Activated naive CD4-positive, alpha-beta T cell treated with anti-CD3 and anti-CD28 coated beads, Interleukin-2, amount 50 U/mL, for 72 hours (primary cell): ENCODE data around the gene CPEB4. TPM values are rescaled to one million over a fixed set of nuclear protein-coding genes. Genes with fewer than 3 reads are reported as not detected.

Experiments
- ATAC-seq, 2 donors: fragments of 150-1000 bp; cut with Tn5 transposase; 2 replicates each; pipeline ENCODE4 v1.10.0; 2021; ENCODE audit warnings: mild to moderate bottlenecking in 2 of 2, moderate library complexity in 2 of 2
- DNase-seq, 2 donors: peaks; one replicate each; pipeline ENCODE4 v3.0.0; 2021 to 2022; ENCODE audit warnings: low spot score in 2 of 2
- H3K27ac Mint-ChIP-seq, 2 donors: one replicate each; pipeline ENCODE4 v1.8.0; 2022; ENCODE audit warnings: mild to moderate bottlenecking in 2 of 2, mixed read lengths in 2 of 2
- H3K36me3 Mint-ChIP-seq, 2 donors: one replicate each; pipeline ENCODE4 v1.8.0; 2022; ENCODE audit warnings: mixed read lengths in 2 of 2
- H3K9me3 Mint-ChIP-seq, 2 donors: one replicate each; pipeline ENCODE4 v1.8.0; 2022; ENCODE audit warnings: mixed read lengths in 2 of 2
- total RNA-seq, 2 donors: library from RNA; stranded (reverse); gene quantifications; one replicate each; pipeline ENCODE4 v1.2.3, GENCODE V29; 2022

The CPEB4 gene
- total RNA-seq, 2 donors from 2014 or later: 11.8 to 25.0 TPM

GRCh38 chr5:173855995-173856656, 32.0 kb upstream of the CPEB4 start:
- Mint-ChIP-seq H3K9me3 (peaks cover 0 to 4% of the 10 kb centered on the region in 2 donors), H3K27ac (no peak overlapping the region), H3K36me3 (no peaks in the 10 kb centered on the region)
- ATAC-seq: no peak
- no peak for DNase-seq

DNA sequence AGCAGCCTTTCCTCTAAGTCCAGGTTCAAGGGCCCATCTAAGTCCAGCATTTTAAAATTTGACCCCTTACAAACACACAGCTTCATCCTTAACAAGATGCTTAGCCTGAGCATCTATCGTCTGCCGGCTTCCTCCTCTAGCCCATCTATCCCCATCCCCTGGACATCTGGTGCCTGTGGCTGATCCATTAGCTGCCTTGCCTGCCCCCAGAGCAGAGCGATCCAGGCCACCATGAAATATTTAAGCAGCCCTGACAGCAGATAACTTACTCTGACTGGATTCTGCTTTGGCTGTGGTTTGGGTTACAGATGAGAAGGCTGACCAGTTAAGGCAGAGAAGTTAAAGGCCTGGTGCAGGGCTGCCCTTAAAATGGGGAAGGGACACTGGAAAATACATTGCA, 30.9 kb upstream of the CPEB4 start:
- DNase-seq: no peak
- H3K27ac Mint-ChIP-seq: no peak overlapping the region

DNA sequence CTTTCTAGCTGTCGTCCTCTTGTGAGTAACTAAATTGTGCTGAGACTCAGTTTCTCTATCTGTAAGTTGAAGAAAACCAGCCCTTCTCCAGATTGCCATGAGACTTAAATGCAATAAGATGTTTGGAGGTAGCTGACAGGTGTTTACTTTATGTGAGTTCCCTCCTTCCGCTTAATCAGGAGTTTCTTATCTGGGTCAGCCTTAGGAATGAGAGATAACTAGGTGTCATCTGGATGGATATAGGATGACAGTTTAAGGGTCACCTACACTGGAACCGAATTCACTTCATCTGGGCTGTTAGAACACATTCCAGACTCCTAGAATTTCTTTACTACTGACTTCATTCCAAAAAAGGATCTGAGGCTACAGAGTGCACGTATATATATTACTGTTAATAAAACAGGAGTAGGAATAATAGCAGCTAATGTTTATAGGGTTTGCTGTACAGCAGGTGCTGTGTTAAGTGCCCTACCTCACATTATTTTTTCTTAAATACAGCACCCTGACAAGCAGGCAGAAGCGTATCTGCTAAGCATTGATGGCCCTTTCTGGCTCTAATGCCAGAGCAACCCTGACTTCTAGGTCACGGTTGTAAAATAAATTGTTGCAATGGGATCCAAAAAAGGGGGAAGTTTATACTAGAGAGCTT, 30.0 kb upstream of the CPEB4 start:
- DNase-seq (no peak), ATAC-seq (no peak)
- Mint-ChIP-seq H3K27ac (no peak overlapping the region), H3K9me3 (peaks cover 0 to 4% of the 10 kb centered on the region in 2 donors), H3K36me3 (no peaks in the 10 kb centered on the region)

More for the DNA sequence above, 30.9 kb upstream of the CPEB4 start:
- peaks cover 0 to 4% of the 10 kb centered on the region in 2 donors for H3K9me3 Mint-ChIP-seq
- ATAC-seq: no peak
- H3K36me3 Mint-ChIP-seq: no peaks in the 10 kb centered on the region

GRCh38 chr5:173858670-173859407, 29.3 kb upstream of the CPEB4 start:
- no peak for ATAC-seq
- H3K9me3 Mint-ChIP-seq: peaks cover 0 to 4% of the 10 kb centered on the region in 2 donors
- DNase-seq: no peak

GRCh38 chr5:173859408-173860159, 28.6 kb upstream of the CPEB4 start:
- H3K9me3 Mint-ChIP-seq: peaks cover 0 to 4% of the 10 kb centered on the region in 2 donors
- no peak overlapping the region for H3K27ac Mint-ChIP-seq
- DNase-seq (no peak), ATAC-seq (no peak)
- H3K36me3 Mint-ChIP-seq: no peaks in the 10 kb centered on the region

More at GRCh38 chr5:173858670-173859407, 29.3 kb upstream of the CPEB4 start:
- Mint-ChIP-seq H3K36me3 (no peaks in the 10 kb centered on the region), H3K27ac (no peak overlapping the region)

DNA sequence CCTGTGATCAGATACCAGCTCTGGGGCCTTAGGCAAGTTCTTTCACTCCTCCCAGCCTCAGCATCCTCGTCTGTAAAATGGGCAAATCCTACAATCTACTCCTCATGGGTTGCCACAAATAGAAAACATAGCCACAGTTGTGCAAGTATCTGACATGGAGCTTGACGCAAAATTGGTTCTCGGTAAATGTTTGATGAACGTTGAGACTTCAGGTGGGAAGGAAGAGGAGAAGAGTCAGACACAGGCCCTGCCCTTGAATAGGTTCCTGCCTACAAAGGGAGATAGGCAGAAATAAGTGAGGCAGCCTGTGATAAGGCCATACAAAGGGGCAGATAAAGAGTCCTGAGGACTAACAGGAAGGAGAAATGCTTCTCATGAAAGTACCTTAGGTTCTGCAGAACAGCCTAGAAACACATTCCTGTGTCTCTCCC, 26.1 kb upstream of the CPEB4 start:
- Mint-ChIP-seq H3K36me3 (no peaks in the 10 kb centered on the region), H3K9me3 (peaks cover 0 to 3% of the 10 kb centered on the region in 2 donors), H3K27ac (no peak overlapping the region)
- DNase-seq: no peak
- ATAC-seq: no peak

- ATAC-seq (no peak), DNase-seq (no peak)
- H3K9me3 Mint-ChIP-seq: peaks cover 0 to 3% of the 10 kb centered on the region in 2 donors
- no peaks in the 10 kb centered on the region for H3K36me3 Mint-ChIP-seq
- H3K27ac Mint-ChIP-seq: no peak overlapping the region
These were observed 24.8 kb upstream of the CPEB4 start for GRCh38 chr5:173863359-173863758.

GRCh38 chr5:173864126-173865050, 23.8 kb upstream of the CPEB4 start:
- DNase-seq: no peak
- no peak for ATAC-seq
- no peak overlapping the region for H3K27ac Mint-ChIP-seq
- H3K36me3 Mint-ChIP-seq: no peaks in the 10 kb centered on the region
- peaks cover 0 to 3% of the 10 kb centered on the region in 2 donors for H3K9me3 Mint-ChIP-seq

GRCh38 chr5:173866243-173866857, 21.8 kb upstream of the CPEB4 start:
- no peak for DNase-seq
- H3K9me3 Mint-ChIP-seq: peaks cover 0 to 3% of the 10 kb centered on the region in 2 donors
- no peaks in the 10 kb centered on the region for H3K36me3 Mint-ChIP-seq
- no peak overlapping the region for H3K27ac Mint-ChIP-seq
- no peak for ATAC-seq

- Mint-ChIP-seq H3K27ac (no peak overlapping the region), H3K9me3 (peaks cover 0 to 3% of the 10 kb centered on the region in 2 donors), H3K36me3 (no peaks in the 10 kb centered on the region)
- ATAC-seq: no peak
- DNase-seq: no peak
These were observed 21.1 kb upstream of the CPEB4 start for GRCh38 chr5:173866858-173867679.

DNA sequence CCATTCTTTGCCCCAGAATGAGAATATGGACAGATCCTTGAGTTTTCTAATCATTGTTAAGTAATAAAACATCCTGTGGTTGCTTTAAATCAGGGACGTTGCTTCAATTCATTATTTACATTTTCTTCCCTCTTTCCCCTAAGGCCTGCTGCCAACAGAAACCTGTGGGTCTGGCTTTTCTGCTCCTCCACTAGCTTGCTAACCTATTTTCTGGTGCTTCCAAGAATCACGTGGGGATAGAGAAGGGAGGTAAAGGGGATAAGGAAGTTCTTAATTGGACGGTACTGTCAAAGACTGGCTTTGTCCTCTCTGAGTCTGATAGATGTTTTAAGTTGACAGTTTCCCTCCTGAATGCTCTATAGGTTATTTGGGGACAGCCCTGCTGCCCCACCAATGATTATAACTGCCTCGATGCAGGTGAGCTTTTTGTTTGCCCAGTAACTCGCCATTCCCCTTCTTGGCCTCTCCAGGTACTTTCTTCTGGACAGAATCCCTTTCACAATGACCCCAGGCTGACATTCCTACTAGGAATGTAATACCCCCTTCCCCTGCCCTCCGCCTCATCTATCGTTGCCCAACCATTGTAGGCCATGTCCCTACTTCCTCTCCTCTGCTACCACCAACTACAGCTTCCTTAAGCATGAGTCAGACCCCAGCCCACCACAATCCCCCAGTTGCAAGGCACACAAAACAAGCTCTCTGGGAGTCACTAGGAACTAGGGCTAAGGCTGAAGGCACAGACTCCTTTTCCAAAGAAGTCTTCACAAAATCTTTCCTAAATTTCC, 19.9 kb upstream of the CPEB4 start:
- ATAC-seq (no peak), DNase-seq (no peak)
- H3K9me3 Mint-ChIP-seq: peaks cover 0 to 3% of the 10 kb centered on the region in 2 donors
- H3K27ac Mint-ChIP-seq: no peak overlapping the region
- no peaks in the 10 kb centered on the region for H3K36me3 Mint-ChIP-seq

DNA sequence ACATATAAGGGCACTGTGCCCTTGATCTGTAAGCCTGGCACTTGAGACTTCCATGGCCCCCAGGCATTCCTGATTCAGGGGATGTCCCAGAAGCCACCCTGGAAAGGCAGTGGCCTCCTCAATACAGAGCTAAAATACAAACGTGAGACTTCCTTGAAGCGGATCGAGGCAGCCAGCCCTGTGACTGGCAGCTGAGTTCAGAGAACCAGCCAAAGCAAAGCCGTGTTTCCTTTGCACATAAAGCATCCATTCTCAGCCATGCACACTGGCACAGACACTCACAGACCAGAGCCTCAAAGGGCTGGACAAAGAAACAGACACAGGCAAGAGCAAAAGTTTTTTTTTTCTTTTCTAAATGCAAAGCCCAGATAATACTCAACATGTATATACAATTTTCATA, 18.8 kb upstream of the CPEB4 start:
- H3K9me3 Mint-ChIP-seq: peaks cover 0 to 3% of the 10 kb centered on the region in 2 donors
- DNase-seq (no peak), ATAC-seq (no peak)
- no peaks in the 10 kb centered on the region for H3K36me3 Mint-ChIP-seq
- no peak overlapping the region for H3K27ac Mint-ChIP-seq

- Mint-ChIP-seq H3K9me3 (no peaks in the 10 kb centered on the region), H3K36me3 (no peaks in the 10 kb centered on the region)
These were observed 15.2 kb upstream of the CPEB4 start for GRCh38 chr5:173872957-173873305.

GRCh38 chr5:173873306-173873922, 14.7 kb upstream of the CPEB4 start:
- H3K27ac Mint-ChIP-seq: no peak overlapping the region
- ATAC-seq (no peak), DNase-seq (no peak)
- no peaks in the 10 kb centered on the region for H3K36me3 Mint-ChIP-seq
- no peaks in the 10 kb centered on the region for H3K9me3 Mint-ChIP-seq

More at GRCh38 chr5:173872957-173873305, 15.2 kb upstream of the CPEB4 start:
- H3K27ac Mint-ChIP-seq: no peak overlapping the region
- ATAC-seq (no peak), DNase-seq (no peak)
